Measurements from ENCODE around the gene SH3YL1. TPM values are rescaled to one million over a fixed set of nuclear protein-coding genes. Genes with fewer than 3 reads are reported as not detected.
A peak's percentile ranks its signal among the peaks of the same experiment; 100 is the strongest.
"Not testable (repeated sequence)": the region's sequence is repeated elsewhere in the genome, so short reads cannot be mapped to it uniquely, and the experiment has no call there.

Gene SH3YL1
- total RNA-seq, 1 donor from 2014 or later: 32.7 TPM

GRCh38 chr2:196406-196805 lies 67.4 kb downstream of the SH3YL1 start:
- DNase-seq (ENCODE audit: low spot score): no peak
- no peak for ATAC-seq
- intact Hi-C loops (cut with DNase I): no loop called here

- no peak for DNase-seq (ENCODE audit: low spot score)
- ATAC-seq: no peak
- intact Hi-C loops (cut with DNase I): no loop called here
Observed at GRCh38 chr2:195932-196331, 67.9 kb downstream of the SH3YL1 start.

DNA sequence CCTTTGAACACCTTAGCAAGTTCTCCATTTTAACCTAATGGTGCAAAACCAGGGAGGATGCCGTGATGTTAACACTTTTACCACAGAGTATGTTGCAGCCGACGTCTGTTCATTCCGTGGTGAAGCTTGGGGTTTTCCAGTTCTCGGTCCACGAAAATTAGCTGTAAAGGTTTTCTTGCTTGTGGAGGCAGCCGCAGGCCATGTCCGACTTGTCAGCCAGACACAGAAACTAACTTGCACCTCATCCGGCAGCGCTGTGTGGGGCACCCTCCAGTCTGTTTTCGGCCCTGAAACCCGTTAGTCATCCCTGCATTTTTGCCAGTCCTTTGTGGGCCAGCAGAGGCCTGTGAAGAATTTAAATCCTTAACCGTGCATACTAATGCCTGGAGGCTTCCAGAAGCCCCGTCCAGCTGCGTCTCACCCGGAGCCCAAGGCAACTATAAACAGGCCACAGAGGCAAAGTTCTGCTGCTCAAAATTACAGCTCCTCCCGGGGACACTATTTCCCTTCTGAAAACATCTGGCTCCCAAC lies 70.6 kb downstream of the SH3YL1 start:
- intact Hi-C loops (cut with DNase I): no loop called here
- DNase-seq (ENCODE audit: low spot score): no peak
- ATAC-seq: peak; percentile 26

DNA sequence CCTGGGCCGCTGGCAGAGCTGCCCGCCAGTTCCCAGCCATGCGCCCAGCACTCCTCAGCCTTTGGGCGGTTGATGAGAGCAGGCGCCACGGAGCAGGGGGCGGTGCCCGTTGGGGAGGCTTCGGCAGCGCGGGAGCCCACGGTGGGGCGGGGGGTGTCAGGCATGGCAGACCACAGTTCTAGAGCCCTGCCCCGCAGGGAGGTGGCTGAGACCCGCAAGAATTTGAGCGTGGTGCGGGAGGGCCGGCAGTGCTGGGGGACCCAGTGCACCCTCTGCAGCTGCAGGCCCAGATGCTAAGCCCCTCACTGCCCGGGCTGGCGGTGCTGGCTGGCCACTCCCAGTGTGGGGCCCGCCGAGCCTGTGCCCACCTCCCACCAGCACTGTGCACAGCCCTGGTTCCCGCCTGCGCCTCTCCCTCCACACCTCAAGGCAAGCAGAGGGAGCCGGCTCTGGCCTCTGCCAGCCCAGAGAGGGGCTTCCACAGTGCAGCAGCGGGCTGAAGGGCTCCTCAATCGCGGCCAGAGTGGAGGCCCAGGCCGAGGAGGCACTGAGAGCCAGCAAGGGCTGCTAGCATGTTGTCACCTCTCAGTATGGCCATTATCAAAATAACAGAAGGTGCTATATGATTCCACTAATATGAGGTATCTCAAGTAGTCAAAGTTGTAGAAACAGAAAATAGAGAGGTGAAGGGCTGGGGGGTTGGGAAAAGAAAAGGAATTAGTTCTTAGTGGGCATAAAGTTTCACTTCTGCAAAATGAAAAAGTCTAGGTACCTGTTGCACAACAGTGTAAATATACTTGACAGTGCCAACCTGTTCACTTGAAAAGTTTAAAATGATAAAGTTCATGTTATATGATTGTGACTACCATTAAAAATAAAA lies 72.3 kb downstream of the SH3YL1 start:
- intact Hi-C loops (cut with DNase I): no loop called here
- DNase-seq (ENCODE audit: low spot score) (no peak), ATAC-seq (no peak)

- DNase-seq (ENCODE audit: low spot score) (no peak), ATAC-seq (no peak)
- intact Hi-C loops (cut with DNase I): no loop called here
Observed at GRCh38 chr2:187825-188224, 76.0 kb downstream of the SH3YL1 start.

DNA sequence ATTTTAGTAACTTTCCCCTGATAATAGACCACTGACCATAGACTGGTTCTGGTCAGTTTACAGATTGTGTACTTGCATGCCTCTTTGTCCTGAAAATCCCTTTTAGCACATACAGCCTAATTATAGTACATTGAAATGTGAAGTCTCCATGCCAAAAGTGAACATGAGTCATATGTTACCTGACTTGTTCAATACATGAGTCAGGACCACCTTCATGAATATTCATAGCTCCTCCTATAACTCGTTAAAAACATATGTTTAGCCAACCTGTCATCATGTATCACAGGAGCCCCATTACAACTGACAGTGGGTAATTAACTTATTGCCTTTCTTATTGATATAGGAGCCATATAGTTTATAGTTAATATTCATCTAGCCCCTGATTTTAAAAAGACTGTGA lies 78.6 kb downstream of the SH3YL1 start:
- ATAC-seq (no peak), DNase-seq (ENCODE audit: low spot score) (no peak)
- intact Hi-C loops (cut with DNase I): no loop called here

DNA sequence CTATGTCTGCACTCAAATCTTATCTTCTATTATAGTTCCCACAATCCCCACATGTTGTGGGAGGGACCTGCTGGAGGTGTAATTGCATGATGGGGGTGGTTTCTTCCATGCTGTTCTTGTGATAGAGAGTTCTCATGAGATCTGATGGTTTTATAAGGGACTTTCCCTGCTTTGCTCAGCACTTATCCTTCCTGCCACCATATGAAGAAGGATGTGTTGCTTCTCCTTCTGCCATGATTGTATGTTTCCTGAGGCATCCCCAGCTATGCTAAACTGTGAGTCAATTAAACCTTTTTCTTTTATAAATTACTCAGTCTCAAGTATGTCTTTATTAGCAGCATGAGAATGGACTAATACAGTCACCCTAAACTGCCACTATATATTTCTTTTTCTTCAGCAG lies 79.1 kb downstream of the SH3YL1 start:
- ATAC-seq (no peak), DNase-seq (ENCODE audit: low spot score) (no peak)
- intact Hi-C loops (cut with DNase I): no loop called here

DNA sequence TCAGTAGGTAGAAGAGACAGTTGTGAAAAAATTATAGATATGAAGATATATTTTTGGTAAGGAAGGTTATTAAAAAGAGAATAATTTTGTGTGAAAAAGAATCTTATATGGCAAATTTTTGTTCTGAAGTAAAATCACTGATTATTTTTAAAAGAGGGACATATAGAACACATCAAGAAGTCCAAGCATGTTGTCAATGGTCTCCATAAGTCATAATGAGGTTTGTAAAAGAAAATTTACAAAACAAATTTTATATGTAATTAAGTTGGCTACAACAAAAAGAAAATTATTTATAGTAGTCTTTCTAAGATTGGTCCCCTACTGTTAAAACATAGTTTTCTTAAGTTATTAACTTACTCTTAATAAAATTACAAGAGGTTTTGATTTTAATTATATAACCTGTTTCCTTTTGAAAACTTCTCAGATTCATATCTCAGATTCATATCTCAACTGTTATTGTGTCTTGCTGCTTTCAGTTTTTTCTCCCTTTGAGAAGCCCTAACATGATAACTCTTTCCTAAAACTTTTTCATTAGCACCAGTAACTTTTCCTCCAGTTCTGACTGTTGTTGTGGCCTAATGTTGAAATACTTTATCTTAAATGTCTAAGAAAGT lies 81.2 kb downstream of the SH3YL1 start:
- intact Hi-C loops (cut with DNase I): no loop called here
- DNase-seq (ENCODE audit: low spot score) (no peak), ATAC-seq (no peak)

- intact Hi-C loops (cut with DNase I): no loop called here
- DNase-seq (ENCODE audit: low spot score): no peak
- no peak for ATAC-seq
Observed at GRCh38 chr2:180311-180710, 83.5 kb downstream of the SH3YL1 start.

DNA sequence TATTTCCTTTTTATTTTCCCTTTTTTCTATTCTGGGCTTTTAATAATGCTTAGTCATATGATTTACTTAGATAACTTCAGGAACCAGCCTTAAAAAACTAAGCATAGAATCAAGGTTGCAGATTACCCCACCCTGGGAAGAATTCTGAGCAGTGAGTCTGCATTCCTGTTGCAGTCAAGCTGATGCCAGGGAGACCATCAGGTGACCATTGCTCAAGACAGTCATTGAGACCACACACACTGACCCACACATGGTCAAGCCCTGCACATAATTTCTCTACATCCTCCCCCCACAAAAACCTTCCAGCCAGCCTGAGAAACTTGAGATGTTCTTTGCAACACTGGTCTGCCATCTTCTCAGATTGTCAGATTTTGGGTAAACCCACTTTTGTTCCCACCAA lies 83.9 kb downstream of the SH3YL1 start:
- no peak for DNase-seq (ENCODE audit: low spot score)
- ATAC-seq: no peak
- intact Hi-C loops (cut with DNase I): no loop called here

DNA sequence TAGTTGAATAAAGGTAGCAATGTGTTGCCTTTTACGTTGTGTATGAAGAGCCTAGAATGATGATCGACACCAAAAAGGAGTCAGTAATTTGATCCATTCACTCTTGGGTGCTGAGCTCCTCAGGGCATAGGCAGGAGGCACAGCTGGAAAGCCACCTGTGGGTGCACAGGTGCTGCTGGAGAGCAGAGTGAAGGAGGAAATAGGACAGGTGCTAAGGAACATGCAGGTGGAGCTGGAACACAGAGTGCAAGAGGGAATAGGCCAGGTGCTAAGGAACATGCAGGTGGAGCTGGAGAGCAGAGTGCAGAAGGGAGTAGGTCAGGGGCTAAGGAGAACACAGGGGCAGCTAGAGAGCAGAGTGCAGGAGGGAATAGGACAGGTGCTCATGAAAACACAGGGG lies 86.1 kb downstream of the SH3YL1 start:
- ATAC-seq (no peak), DNase-seq (ENCODE audit: low spot score) (no peak)
- intact Hi-C loops (cut with DNase I): no loop called here

- DNase-seq (ENCODE audit: low spot score): no peak
- no peak for ATAC-seq
Observed at GRCh38 chr2:176917-177316, 86.9 kb downstream of the SH3YL1 start.

DNA sequence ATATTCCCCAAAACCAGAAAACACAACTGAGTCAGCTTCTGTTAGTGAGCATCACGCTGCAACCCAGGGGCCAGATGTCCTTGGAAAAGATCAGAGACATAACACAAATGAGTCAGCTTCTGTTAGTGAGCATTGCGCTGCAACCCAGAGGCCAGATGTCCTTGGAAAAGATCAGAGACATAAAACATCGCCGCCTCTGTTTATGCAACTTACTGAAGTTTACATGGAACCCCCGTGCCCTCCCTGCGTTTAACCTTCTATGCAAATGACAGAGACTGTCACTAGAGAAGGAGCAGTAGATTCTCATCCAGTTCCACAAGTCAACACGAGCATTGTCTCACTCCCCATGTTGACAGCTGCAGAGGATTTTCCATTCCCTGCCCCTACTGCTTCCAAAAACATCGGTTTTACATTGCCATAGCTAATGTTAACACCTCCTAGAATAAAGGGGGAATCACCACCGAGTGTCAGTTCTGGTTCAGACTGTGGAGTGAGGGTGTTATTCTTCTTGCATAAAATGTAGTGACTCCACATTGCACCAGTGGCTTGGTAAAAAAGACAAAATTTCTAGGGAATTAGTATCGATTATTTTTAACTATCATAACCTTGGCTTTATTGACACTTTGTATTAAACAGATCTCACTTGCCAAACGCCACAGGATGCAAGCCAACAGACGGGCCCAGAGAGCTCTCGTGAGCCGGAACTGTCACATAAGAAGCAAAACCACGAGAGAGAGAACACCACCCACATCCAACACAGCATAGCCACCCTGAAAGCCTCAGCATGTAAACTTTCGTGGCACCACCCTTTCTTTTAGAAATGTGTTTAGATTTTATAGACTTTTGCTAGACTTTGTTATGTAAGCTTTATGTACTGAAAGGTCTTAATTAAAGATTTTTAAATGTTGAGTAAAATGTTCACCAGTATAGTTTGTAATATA lies 87.7 kb downstream of the SH3YL1 start:
- ATAC-seq (no peak), DNase-seq (ENCODE audit: low spot score) (no peak)

More at GRCh38 chr2:176917-177316, 86.9 kb downstream of the SH3YL1 start:
- intact Hi-C loops (cut with DNase I): no loop called here

DNA sequence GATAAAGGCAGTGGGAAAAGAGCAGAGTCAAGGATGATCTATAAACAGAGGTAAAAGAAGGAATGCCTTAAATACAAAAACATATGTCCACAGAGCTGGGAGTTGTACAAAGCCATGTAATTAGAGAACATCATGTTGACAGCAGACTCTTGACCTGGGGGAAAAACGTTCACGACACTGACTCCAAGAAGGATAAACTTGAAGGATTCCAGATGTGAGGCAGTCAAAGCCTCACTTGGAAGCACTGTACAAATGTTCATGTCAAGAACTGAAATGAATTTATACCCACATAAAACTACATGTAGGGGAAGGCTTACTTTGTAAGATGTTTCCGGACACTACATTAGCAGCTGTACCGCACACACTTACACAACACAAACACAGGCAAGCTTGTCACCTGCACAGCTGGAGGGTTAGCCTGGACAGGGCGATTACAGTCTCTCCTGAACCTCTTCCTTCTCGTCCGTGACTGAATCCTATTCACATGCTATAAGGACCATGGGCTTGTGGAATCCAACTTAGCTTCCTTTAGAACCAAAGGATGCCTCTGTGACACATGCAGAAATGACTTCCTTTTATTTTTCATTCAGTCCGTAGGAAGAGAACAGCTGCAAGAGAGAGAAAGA lies 88.6 kb downstream of the SH3YL1 start:
- ATAC-seq: no peak
- intact Hi-C loops (cut with DNase I): no loop called here
- DNase-seq (ENCODE audit: low spot score): no peak

More for the DNA sequence above, 87.7 kb downstream of the SH3YL1 start:
- intact Hi-C loops (cut with DNase I): no loop called here

DNA sequence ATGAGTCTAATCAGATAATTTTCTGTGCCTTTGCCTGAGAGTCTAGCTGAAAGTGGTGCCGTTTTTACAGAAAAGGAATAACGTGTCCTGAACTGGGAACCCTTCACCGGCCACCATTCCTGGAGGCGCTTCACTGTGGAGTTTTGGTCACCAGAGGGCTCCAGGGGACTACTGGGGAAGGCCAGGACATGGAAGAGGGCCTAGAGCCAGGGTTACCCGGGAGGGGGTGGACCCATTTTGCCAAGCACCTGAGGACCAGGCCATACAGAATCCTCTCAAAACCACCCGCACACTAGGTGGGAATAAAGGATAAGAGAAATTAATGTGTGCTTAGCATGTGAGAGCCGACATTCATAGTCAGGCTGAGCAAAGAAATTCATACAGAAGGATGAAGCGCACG lies 91.7 kb downstream of the SH3YL1 start:
- DNase-seq (ENCODE audit: low spot score); ATAC-seq; intact Hi-C loops (cut with DNase I): not testable (repeated sequence)

GRCh38 chr2:169741-170140 lies 94.1 kb downstream of the SH3YL1 start:
- intact Hi-C loops (cut with DNase I): no loop called here
- no peak for ATAC-seq

More at GRCh38 chr2:169741-170140, 94.1 kb downstream of the SH3YL1 start:
- no peak for DNase-seq (ENCODE audit: low spot score)

All from sciatic nerve (tissue), 2 donors.